Neural progenitor cell (in vitro differentiated cells): ENCODE measurements around the gene TNFRSF14. TPM values are rescaled to one million over a fixed set of nuclear protein-coding genes. Genes with fewer than 3 reads are reported as not detected.

Source experiments
- DNase-seq: peaks from one replicate; pipeline ENCODE4 v3.0.0-alpha.2; 2016; ENCODE audit warnings: low spot score
- H2AFZ ChIP-seq: fragments of 200-600 bp; sonication (generic); replicated peaks from 2 replicates; pipeline ENCODE4 v1.6.1; 2016; ENCODE audit warnings: antibody characterized with exemption
- H3F3A ChIP-seq: fragments of 200-600 bp; sonication (generic); 2 replicates; pipeline ENCODE4 v1.6.1; 2016; ENCODE audit warnings: antibody characterized with exemption, low read depth
- H3K27ac ChIP-seq: fragments of 200-600 bp; sonication (generic); 2 replicates; pipeline ENCODE4 v1.5.1; 2016; ENCODE audit warnings: mild to moderate bottlenecking
- H3K27me3 ChIP-seq: fragments of 200-600 bp; sonication (generic); 2 replicates; pipeline ENCODE4 v1.6.1; 2016; ENCODE audit warnings: mild to moderate bottlenecking, moderate library complexity
- H3K36me3 ChIP-seq: fragments of 200-600 bp; sonication (generic); 2 replicates; pipeline ENCODE4 v1.5.1; 2016
- H3K4me1 ChIP-seq: fragments of 200-600 bp; sonication (generic); 2 replicates; pipeline ENCODE4 v1.6.1; 2016; ENCODE audit warnings: mixed run types
- H3K4me2 ChIP-seq: fragments of 200-600 bp; sonication (generic); 2 replicates; pipeline ENCODE4 v1.6.1; 2016
- H3K4me3 ChIP-seq: fragments of 200-600 bp; sonication (generic); 2 replicates; pipeline ENCODE4 v1.5.1; 2016
- H3K79me2 ChIP-seq: fragments of 200-600 bp; sonication (generic); 2 replicates; pipeline ENCODE4 v1.6.1; 2016; ENCODE audit warnings: low read depth
- H3K9ac ChIP-seq: fragments of 200-600 bp; sonication (generic); 2 replicates; pipeline ENCODE4 v1.6.1; 2016
- H3K9me3 ChIP-seq: fragments of 200-600 bp; sonication (generic); 2 replicates; pipeline ENCODE4 v1.5.1; 2016; ENCODE audit warnings: low read depth
- H4K20me1 ChIP-seq: fragments of 200-600 bp; sonication (generic); 2 replicates; pipeline ENCODE4 v1.6.1; 2016; ENCODE audit warnings: low read depth
- H3K27ac Mint-ChIP-seq: 3 replicates; pipeline ENCODE4 v1.8.0; 2021; ENCODE audit warnings: mixed read lengths
- H3K27me3 Mint-ChIP-seq: 2 replicates; pipeline ENCODE4 v1.8.0; 2022; ENCODE audit warnings: low read depth, mild to moderate bottlenecking, inconsistent platforms, moderate library complexity, mixed read lengths; ENCODE audit not compliant: insufficient read depth
- H3K36me3 Mint-ChIP-seq: 3 replicates; pipeline ENCODE4 v1.8.0; 2021; ENCODE audit warnings: mixed read lengths
- H3K4me1 Mint-ChIP-seq: 3 replicates; pipeline ENCODE4 v1.8.0; 2021; ENCODE audit warnings: mixed read lengths
- H3K4me3 Mint-ChIP-seq: 3 replicates; pipeline ENCODE4 v1.8.0; 2021; ENCODE audit warnings: mild to moderate bottlenecking, moderate library complexity, mixed read lengths
- H3K9me3 Mint-ChIP-seq: 3 replicates; pipeline ENCODE4 v1.8.0; 2020; ENCODE audit warnings: mixed read lengths
- EZH2 ChIP-seq: fragments of 200-600 bp; sonication (generic); IDR thresholded peaks from 2 replicates; pipeline ENCODE4 v1.6.1; 2017; ENCODE audit warnings: antibody characterized with exemption, mild to moderate bottlenecking, moderate library complexity
- EZH2phosphoT487 ChIP-seq: fragments of 200-600 bp; sonication (generic); IDR thresholded peaks from 2 replicates; pipeline ENCODE4 v1.6.1; 2017; ENCODE audit warnings: antibody characterized with exemption
- total RNA-seq: library from RNA; depleted of rRNA; stranded (reverse); fragments of >200 nt; gene quantifications from 2 replicates; pipeline ENCODE4 v1.2.3, GENCODE V29; 2015; ENCODE audit warnings: low replicate concordance
- TF ChIP-seq, protein P1 (sequence below): fragments of 200-600 bp; sonication (generic); IDR thresholded peaks from 2 replicates; pipeline ENCODE4 v1.5.1; 2017; ENCODE audit warnings: antibody characterized with exemption, mild to moderate bottlenecking

TNFRSF14 gene
- total RNA-seq: 0.65 TPM in 1 of 2 replicates, not detected in the other

DNA sequence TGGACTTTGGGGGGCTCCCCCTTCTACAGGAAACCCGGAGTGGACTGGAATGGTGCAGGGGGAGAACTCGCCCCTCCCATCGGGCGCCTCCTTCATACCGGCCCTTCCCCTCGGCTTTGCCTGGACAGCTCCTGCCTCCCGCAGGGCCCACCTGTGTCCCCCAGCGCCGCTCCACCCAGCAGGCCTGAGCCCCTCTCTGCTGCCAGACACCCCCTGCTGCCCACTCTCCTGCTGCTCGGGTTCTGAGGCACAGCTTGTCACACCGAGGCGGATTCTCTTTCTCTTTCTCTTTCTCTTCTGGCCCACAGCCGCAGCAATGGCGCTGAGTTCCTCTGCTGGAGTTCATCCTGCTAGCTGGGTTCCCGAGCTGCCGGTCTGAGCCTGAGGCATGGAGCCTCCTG is at the start of gene TNFRSF14:
TNFRSF14 (plus strand) TSS at position 95 of the 401 bp plus-strand sequence; CDS start at position 389, 294 bp downstream.
- Mint-ChIP-seq H3K9me3 (no peaks in the 10 kb centered on the region), H3K4me3 (peak within 1 kb of the TSS; percentile 39), H3K27me3 (no peaks in the 10 kb centered on the region), H3K4me1 (peaks cover 18% of the 10 kb centered on the region), H3K36me3 (no peaks in the 10 kb centered on the region), H3K27ac (peak within 1 kb of the TSS; percentile 89)
- H3K79me2 ChIP-seq: no peaks in the 10 kb centered on the region
- no peak within 1 kb of the TSS for H3K27ac ChIP-seq
- H3K36me3 ChIP-seq: no peaks in the 10 kb centered on the region
- TF ChIP-seq EZH2phosphoT487 (no peak), EZH2 (no peak)
- TF ChIP-seq, protein P1, sequence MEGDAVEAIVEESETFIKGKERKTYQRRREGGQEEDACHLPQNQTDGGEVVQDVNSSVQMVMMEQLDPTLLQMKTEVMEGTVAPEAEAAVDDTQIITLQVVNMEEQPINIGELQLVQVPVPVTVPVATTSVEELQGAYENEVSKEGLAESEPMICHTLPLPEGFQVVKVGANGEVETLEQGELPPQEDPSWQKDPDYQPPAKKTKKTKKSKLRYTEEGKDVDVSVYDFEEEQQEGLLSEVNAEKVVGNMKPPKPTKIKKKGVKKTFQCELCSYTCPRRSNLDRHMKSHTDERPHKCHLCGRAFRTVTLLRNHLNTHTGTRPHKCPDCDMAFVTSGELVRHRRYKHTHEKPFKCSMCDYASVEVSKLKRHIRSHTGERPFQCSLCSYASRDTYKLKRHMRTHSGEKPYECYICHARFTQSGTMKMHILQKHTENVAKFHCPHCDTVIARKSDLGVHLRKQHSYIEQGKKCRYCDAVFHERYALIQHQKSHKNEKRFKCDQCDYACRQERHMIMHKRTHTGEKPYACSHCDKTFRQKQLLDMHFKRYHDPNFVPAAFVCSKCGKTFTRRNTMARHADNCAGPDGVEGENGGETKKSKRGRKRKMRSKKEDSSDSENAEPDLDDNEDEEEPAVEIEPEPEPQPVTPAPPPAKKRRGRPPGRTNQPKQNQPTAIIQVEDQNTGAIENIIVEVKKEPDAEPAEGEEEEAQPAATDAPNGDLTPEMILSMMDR: no peak
- no peaks in the 10 kb centered on the region for H4K20me1 ChIP-seq
- H3K9me3 ChIP-seq: no peaks in the 10 kb centered on the region
- H2AFZ ChIP-seq: no peak within 1 kb of the TSS
- H3K4me3 ChIP-seq: no peak within 1 kb of the TSS
- H3K4me2 ChIP-seq: peak within 1 kb of the TSS; percentile 19
- peak; percentile 47 for DNase-seq
- H3K9ac ChIP-seq: no peak within 1 kb of the TSS
- no peaks in the 10 kb centered on the region for H3K27me3 ChIP-seq
- H3K4me1 ChIP-seq: peaks cover 13% of the 10 kb centered on the region
- H3F3A ChIP-seq: peaks cover 10% of the 10 kb centered on the region

DNA sequence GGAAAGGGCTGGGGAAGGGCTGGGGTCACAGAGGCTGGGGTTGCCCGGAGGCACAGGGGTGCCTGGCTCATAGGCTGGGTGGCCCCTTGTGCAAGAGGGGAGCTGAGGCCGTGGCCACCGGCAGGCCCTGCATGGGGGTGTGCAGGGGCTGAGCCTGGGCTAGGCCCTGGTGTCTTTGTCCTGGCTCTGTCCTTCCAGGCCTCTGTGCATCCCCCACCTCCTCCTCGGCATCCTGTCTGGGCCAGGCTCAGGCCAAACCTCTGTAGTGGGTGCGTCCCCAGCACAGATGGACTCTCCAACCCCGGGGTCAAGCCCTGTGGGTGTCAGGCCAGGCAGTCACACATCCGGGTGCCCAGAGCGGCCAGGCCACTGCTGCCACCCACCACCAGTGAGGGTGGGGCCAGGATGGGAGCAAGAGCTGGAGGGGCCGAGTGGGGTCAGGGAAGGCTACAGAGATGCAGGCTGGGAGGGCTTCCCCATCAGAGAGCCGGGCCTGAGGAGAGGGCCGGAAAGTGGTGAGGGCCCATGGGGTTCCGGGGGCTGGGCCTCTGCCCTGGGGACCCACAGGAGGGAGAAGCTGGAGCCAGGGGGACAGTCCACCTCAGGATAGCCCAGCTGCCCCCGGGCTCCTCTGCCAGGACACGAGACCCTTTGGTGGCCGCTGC is 49.1 kb upstream of the TNFRSF14 start:
- no peak for TF ChIP-seq EZH2
- no peak for TF ChIP-seq EZH2phosphoT487
- Histone ChIP-seq H3K4me3 (no peak overlapping the region), H3K9ac (no peak overlapping the region), H4K20me1 (peaks cover 49% of the 10 kb centered on the region), H3K27me3 (no peaks in the 10 kb centered on the region), H3K79me2 (no peaks in the 10 kb centered on the region), H3K4me1 (no peaks in the 10 kb centered on the region), H3K4me2 (no peak overlapping the region), H3K27ac (no peak overlapping the region), H3K36me3 (no peaks in the 10 kb centered on the region), H2AFZ (no peak overlapping the region), H3K9me3 (no peaks in the 10 kb centered on the region), H3F3A (no peaks in the 10 kb centered on the region)
- no peak overlapping the region for H3K27ac Mint-ChIP-seq
- H3K4me3 Mint-ChIP-seq: no peak overlapping the region
- no peak for DNase-seq
- H3K4me1 Mint-ChIP-seq: no peaks in the 10 kb centered on the region
- H3K27me3 Mint-ChIP-seq: peaks cover 2% of the 10 kb centered on the region
- peaks cover 7% of the 10 kb centered on the region for H3K36me3 Mint-ChIP-seq
- no peaks in the 10 kb centered on the region for H3K9me3 Mint-ChIP-seq

DNA sequence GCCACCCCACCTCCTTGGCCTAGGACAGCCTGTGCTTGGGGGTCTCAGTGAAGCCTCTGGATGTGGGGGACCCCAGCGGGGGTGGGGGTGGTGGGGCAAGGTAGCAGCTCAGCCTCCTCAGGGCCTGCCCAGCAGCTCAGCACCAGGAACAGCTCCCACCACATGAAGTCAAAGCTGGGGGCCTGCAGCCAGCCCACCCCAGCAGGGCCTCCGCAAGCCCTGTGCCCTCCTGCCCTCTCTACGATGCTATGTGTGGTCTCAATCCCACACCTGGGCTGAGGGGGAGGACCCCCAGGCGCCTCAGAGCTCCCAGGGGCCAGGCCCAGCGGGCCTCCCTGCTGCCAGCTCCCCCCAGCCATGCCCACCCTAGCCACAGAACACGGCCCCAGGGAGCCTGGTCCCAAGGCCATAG is 48.4 kb upstream of the TNFRSF14 start:
- Histone ChIP-seq H3K4me1 (no peaks in the 10 kb centered on the region), H3K36me3 (no peaks in the 10 kb centered on the region), H3F3A (no peaks in the 10 kb centered on the region), H4K20me1 (peaks cover 52% of the 10 kb centered on the region), H3K9me3 (no peaks in the 10 kb centered on the region), H3K27ac (no peak overlapping the region), H3K27me3 (no peaks in the 10 kb centered on the region), H3K4me3 (no peak overlapping the region), H3K9ac (no peak overlapping the region), H3K4me2 (no peak overlapping the region), H2AFZ (no peak overlapping the region), H3K79me2 (no peaks in the 10 kb centered on the region)
- Mint-ChIP-seq H3K36me3 (peaks cover 7% of the 10 kb centered on the region), H3K9me3 (no peaks in the 10 kb centered on the region), H3K4me1 (no peaks in the 10 kb centered on the region), H3K27me3 (peaks cover 2% of the 10 kb centered on the region), H3K27ac (no peak overlapping the region), H3K4me3 (no peak overlapping the region)
- no peak for DNase-seq
- no peak for TF ChIP-seq EZH2
- TF ChIP-seq, protein P1: no peak
- no peak for TF ChIP-seq EZH2phosphoT487

DNA sequence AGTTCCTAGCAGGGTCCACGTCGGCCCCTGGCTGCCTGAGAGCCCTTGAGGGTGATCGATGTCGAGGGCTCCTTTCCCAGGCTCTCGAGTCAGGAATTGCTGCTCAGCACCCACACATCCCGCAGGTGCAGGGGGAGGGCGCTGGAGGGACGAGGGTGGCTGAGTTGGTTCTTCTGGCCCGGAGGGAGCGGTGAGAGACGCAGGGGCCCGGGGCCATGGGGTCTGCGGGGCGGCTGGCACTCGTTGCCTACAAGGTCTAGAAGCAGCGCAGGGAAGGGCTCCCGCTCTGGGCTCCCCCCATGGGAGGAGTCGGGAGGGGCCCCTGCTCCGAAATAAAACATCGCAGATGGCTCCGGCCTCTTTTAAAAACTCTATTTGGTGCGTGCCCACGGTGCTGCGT is 48.0 kb upstream of the TNFRSF14 start:
- no peak for DNase-seq
- Mint-ChIP-seq H3K27me3 (peaks cover 2% of the 10 kb centered on the region), H3K9me3 (no peaks in the 10 kb centered on the region), H3K27ac (no peak overlapping the region), H3K4me1 (no peaks in the 10 kb centered on the region), H3K4me3 (no peak overlapping the region), H3K36me3 (peaks cover 7% of the 10 kb centered on the region)
- Histone ChIP-seq H3K9me3 (no peaks in the 10 kb centered on the region), H3K36me3 (no peaks in the 10 kb centered on the region), H3K9ac (no peak overlapping the region), H3K27ac (no peak overlapping the region), H4K20me1 (peaks cover 54% of the 10 kb centered on the region), H3F3A (no peaks in the 10 kb centered on the region), H3K4me2 (no peak overlapping the region), H3K4me3 (no peak overlapping the region), H3K27me3 (no peaks in the 10 kb centered on the region), H3K4me1 (no peaks in the 10 kb centered on the region), H3K79me2 (no peaks in the 10 kb centered on the region), H2AFZ (no peak overlapping the region)
- TF ChIP-seq EZH2 (no peak), EZH2phosphoT487 (no peak)
- TF ChIP-seq, protein P1: no peak
